Ishikawa (cell line): ENCODE data around the gene SLC37A3.

ENCODE experiments used
- CEBPB ChIP-seq: IDR thresholded peaks from 2 replicates; pipeline ENCODE4 v1.6.1; 2012
- CREB1 ChIP-seq: IDR thresholded peaks from 2 replicates; pipeline ENCODE4 v1.6.1; 2012; ENCODE audit warnings: low read depth
- EGR1 ChIP-seq: IDR thresholded peaks from 2 replicates; pipeline ENCODE4 v1.6.1; 2012
- EP300 ChIP-seq: IDR thresholded peaks from 2 replicates; pipeline ENCODE4 v1.6.1; 2012; ENCODE audit warnings: borderline replicate concordance
- FOXM1 ChIP-seq: IDR thresholded peaks from 2 replicates; pipeline ENCODE4 v1.6.1; 2012; ENCODE audit warnings: low read depth, borderline replicate concordance
- NFIC ChIP-seq: IDR thresholded peaks from 2 replicates; pipeline ENCODE4 v1.6.1; 2012
- RAD21 ChIP-seq: IDR thresholded peaks from 2 replicates; pipeline ENCODE4 v1.6.1; 2012; ENCODE audit warnings: low read depth
- TAF1 ChIP-seq: IDR thresholded peaks from 2 replicates; pipeline ENCODE4 v1.6.1; 2012; ENCODE audit warnings: low read depth, mild to moderate bottlenecking
- TCF12 ChIP-seq: IDR thresholded peaks from 2 replicates; pipeline ENCODE4 v1.6.1; 2012; ENCODE audit warnings: low read depth
- TEAD4 ChIP-seq: IDR thresholded peaks from 2 replicates; pipeline ENCODE4 v1.6.1; 2012
- YY1 ChIP-seq: IDR thresholded peaks from 2 replicates; pipeline ENCODE4 v1.6.1; 2012; ENCODE audit warnings: low read depth
- ZBTB7A ChIP-seq: IDR thresholded peaks from 2 replicates; pipeline ENCODE4 v1.6.1; 2012; ENCODE audit warnings: low read depth
- TF ChIP-seq, protein P1 (sequence below): IDR thresholded peaks from 2 replicates; pipeline ENCODE4 v1.6.1; 2012
- TF ChIP-seq, protein P2 (sequence below): IDR thresholded peaks from 2 replicates; pipeline ENCODE4 v1.6.1; 2012
- TF ChIP-seq, protein P3 (sequence below): IDR thresholded peaks from 2 replicates; pipeline ENCODE4 v1.6.1; 2012; ENCODE audit warnings: low read depth, mild to moderate bottlenecking

The SLC37A3 gene

DNA sequence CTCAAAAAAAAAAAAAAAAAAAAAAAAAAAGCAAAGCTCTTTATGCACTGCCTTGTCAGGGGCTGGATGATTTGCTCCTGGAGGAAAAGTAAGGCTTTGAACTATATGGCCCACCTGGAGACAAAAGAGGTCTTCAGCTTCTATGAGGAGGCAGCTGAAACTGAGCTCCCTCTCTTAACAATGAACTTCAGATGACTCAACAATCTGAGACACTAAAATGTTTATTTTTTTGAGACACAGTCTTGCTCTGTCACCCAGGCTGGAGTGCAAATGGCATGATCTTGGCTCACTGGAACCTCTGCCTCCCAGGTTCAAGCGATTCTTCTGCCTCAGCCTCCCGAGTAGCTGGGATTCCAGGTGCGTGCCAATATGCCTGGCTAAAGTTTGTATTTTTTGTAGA lies 42.3 kb upstream of the SLC37A3 start:
- no peak for TF ChIP-seq YY1
- TF ChIP-seq, protein P1, sequence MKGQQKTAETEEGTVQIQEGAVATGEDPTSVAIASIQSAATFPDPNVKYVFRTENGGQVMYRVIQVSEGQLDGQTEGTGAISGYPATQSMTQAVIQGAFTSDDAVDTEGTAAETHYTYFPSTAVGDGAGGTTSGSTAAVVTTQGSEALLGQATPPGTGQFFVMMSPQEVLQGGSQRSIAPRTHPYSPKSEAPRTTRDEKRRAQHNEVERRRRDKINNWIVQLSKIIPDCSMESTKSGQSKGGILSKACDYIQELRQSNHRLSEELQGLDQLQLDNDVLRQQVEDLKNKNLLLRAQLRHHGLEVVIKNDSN, result no peak
- TF ChIP-seq CEBPB, result no peak
- TF ChIP-seq ZBTB7A, result no peak
- TF ChIP-seq TCF12, result no peak
- TF ChIP-seq, protein P2, sequence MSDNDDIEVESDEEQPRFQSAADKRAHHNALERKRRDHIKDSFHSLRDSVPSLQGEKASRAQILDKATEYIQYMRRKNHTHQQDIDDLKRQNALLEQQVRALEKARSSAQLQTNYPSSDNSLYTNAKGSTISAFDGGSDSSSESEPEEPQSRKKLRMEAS, result no peak
- TF ChIP-seq EGR1, result no peak
- no peak for TF ChIP-seq RAD21
- TF ChIP-seq FOXM1, result no peak
- no peak for TF ChIP-seq TEAD4
- TF ChIP-seq, protein P3, sequence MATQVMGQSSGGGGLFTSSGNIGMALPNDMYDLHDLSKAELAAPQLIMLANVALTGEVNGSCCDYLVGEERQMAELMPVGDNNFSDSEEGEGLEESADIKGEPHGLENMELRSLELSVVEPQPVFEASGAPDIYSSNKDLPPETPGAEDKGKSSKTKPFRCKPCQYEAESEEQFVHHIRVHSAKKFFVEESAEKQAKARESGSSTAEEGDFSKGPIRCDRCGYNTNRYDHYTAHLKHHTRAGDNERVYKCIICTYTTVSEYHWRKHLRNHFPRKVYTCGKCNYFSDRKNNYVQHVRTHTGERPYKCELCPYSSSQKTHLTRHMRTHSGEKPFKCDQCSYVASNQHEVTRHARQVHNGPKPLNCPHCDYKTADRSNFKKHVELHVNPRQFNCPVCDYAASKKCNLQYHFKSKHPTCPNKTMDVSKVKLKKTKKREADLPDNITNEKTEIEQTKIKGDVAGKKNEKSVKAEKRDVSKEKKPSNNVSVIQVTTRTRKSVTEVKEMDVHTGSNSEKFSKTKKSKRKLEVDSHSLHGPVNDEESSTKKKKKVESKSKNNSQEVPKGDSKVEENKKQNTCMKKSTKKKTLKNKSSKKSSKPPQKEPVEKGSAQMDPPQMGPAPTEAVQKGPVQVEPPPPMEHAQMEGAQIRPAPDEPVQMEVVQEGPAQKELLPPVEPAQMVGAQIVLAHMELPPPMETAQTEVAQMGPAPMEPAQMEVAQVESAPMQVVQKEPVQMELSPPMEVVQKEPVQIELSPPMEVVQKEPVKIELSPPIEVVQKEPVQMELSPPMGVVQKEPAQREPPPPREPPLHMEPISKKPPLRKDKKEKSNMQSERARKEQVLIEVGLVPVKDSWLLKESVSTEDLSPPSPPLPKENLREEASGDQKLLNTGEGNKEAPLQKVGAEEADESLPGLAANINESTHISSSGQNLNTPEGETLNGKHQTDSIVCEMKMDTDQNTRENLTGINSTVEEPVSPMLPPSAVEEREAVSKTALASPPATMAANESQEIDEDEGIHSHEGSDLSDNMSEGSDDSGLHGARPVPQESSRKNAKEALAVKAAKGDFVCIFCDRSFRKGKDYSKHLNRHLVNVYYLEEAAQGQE, result no peak
- no peak for TF ChIP-seq NFIC
- TF ChIP-seq CREB1, result no peak
- TF ChIP-seq TAF1, result no peak
- TF ChIP-seq EP300, result no peak

DNA sequence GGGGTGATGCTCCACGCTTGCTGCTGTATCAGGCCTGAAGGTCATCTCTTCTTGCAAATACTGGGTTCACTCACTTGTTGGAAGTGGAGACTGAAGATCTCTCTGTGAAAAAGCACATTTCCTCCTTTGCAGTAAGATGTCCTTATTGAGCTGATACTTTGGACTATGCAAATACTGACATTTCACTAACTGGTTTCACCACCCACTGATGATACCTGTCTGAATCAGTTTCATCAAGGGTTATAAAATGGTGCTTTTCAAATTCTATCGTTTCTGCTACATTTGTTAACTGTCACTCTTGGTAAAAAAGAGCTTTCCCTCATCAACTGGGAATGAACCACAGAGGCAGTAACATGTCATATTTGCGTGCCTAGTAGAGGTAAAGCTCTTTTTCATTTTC lies 41.0 kb upstream of the SLC37A3 start:
- TF ChIP-seq TAF1 (no peak), EGR1 (no peak), EP300 (no peak), CEBPB (no peak), CREB1 (no peak), YY1 (no peak), FOXM1 (no peak), RAD21 (no peak), TEAD4 (no peak)
- TF ChIP-seq, protein P1, result no peak
- TF ChIP-seq, protein P3, result no peak
- TF ChIP-seq, protein P2, result no peak

DNA sequence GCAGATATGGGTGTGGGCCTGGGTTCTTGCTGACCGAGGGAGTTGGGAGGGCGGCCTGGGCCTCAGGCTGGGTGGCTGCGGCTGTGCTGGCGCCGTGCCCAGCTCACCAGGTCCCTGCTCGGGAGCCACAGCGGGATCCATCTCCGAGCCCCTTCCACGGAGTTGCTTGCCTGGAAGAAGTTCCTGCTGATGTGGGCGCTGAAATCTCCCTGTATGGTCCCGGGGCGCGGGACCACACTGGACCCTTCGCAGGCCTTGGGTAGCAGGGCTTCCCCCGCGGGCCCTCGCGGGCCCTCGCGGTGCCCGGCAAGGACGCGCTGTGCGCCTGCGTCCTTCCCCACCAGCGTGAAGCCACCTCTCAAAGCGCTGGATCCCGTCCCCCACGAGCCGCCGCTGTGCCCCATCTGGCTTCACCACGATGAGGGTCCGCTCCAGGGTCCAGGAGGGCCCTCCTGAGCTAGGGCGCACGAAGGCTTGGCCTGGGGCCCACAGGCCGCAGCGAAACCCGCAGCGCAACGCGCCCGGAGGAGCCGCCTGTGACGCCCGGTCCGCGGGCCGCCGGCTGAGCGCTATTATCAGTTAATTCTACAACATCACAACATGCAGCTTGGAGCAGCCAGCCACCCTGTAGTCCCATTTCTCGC lies 37.0 kb upstream of the SLC37A3 start:
- TF ChIP-seq TCF12 (no peak), NFIC (no peak), TAF1 (no peak), ZBTB7A (no peak), RAD21 (no peak), CREB1 (no peak), YY1 (no peak), EP300 (no peak), EGR1 (no peak), FOXM1 (no peak), TEAD4 (no peak)
- TF ChIP-seq, protein P2, result no peak
- TF ChIP-seq, protein P3, result no peak
- TF ChIP-seq, protein P1, result no peak

DNA sequence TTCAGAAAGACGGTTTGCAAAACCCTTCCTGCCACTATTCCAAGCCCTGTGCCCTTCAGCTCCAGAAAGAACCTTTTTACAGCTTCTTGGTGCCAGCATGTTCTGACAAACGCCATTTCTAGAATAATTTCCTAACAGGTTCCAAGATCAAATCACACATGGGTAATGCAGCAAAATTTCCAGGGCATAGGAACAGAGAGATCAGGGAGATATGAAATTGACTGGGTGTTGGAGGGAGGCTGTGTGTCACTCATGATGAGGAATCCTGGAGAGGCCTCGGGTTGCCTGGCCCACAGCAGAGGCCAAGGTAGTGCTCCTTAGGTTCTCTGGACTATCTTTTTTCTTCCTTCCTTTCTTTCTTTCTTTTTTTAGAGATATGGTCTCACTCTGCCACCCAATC lies 35.1 kb upstream of the SLC37A3 start:
- TF ChIP-seq TAF1, result no peak
- no peak for TF ChIP-seq CREB1
- TF ChIP-seq TEAD4, result no peak
- TF ChIP-seq FOXM1, result no peak
- no peak for TF ChIP-seq NFIC
- TF ChIP-seq, protein P2, result no peak
- TF ChIP-seq EP300, result no peak
- TF ChIP-seq ZBTB7A, result no peak
